GM12875 (cell line): Measurements from ENCODE around the gene TRIM31.

Source experiments
- H3K4me3 ChIP-seq: one replicate; pipeline ENCODE4 v1.5.1; 2011; ENCODE audit warnings: low read depth, low read length, control low read depth
- CTCF ChIP-seq: IDR thresholded peaks from 2 replicates; pipeline ENCODE4 v1.5.1; 2011; ENCODE audit warnings: low read depth, mild to moderate bottlenecking, control low read depth, inconsistent platforms, low read length, moderate library complexity, borderline replicate concordance; ENCODE audit not compliant: insufficient read depth

Gene TRIM31

DNA sequence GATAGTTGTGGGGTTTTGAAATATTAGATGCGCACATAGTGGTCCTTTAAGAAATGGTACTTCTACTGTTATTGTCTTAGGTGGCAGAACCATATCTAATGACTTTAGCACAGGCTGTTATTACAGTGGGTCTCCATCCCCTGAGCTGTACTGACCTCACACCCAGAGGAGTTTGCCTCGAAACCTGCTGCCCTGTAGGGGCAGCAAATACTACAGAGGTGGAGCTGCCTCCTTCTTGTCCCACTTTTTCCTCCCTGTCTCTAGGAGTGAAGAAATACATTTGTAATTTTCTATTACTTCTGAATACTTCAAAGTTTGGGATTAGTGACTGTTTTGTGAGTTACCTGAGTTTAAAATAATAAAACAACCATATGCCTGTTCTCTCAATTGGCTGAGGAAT is 8.2 kb downstream of the TRIM31 start:
- H3K4me3 ChIP-seq: no peak overlapping the region
- TF ChIP-seq CTCF: no peak

GRCh38 chr6:30103872-30104179 is 9.1 kb downstream of the TRIM31 start:
- TF ChIP-seq CTCF: no peak
- no peak overlapping the region for H3K4me3 ChIP-seq

DNA sequence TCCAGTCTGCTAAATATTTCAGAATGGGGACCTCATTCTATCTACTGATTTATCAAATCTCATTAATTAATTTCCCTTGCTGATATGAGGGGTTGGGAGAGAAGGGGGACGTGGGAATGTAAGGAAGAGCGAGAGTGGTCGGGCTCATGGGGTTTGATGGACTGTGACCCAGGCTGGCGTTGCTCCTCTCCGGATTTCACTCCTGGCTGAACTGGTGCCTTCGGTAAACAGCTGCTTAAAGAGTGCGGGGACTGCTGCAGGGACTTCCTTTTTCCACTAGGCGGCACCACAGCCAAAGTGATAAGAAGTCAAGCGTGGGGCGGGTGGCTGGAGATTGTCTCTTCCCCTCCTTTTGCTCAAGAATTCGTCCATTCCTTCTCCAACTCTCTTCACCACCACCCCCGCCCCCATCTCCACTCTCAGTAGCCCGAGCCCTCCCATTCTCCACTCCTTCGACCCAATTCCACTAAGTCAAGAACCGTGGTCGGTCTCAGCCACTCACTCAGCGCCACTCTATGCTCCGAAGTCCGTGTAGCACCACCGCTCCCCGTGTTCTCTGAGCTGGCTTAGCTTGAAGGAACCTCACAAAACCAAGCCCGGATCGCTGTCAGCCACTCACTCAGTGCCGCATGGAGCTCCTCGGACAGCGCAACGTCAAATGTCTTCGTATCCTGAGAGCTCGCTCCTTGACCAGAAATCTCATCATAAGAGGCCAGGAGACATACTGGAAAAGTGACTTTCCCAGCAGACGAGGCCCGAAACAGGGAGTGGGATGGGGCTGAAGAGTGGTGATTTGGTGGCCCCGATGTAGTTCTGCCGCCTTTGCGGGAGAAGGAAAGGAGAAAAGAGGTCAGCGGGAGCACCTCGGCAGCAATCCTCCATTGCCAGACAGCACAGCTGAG is 9.7 kb downstream of the TRIM31 start:
- H3K4me3 ChIP-seq: peak overlapping the region; percentile 12
- peak; percentile 90 for TF ChIP-seq CTCF

DNA sequence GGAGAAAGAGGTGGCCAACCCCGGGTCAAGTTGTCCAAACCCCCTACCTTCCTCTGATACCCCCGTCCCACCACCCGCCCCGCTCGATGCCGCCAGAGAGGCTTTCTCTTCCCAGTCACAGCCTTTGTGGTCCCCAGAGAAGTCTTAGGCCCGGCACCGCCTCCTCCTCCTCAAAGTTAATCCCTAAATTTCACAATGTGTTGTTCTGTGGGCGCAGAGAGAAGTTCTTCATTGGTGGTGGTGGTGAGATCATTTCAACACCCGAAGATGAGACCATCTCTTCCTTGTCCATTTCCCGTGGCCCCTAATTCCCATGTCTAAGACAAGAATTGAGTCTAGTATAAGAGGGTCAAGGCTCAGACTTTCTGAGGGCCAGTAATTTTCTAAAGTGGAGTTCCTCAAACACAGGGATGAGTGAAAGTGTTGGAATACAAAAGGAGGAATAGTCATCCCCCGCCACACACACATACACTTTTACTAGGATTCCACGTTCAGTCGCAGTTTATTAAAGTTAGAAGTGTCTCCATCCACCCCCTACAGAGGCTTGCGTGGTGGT is 10.4 kb downstream of the TRIM31 start:
- no peak overlapping the region for H3K4me3 ChIP-seq
- no peak for TF ChIP-seq CTCF

DNA sequence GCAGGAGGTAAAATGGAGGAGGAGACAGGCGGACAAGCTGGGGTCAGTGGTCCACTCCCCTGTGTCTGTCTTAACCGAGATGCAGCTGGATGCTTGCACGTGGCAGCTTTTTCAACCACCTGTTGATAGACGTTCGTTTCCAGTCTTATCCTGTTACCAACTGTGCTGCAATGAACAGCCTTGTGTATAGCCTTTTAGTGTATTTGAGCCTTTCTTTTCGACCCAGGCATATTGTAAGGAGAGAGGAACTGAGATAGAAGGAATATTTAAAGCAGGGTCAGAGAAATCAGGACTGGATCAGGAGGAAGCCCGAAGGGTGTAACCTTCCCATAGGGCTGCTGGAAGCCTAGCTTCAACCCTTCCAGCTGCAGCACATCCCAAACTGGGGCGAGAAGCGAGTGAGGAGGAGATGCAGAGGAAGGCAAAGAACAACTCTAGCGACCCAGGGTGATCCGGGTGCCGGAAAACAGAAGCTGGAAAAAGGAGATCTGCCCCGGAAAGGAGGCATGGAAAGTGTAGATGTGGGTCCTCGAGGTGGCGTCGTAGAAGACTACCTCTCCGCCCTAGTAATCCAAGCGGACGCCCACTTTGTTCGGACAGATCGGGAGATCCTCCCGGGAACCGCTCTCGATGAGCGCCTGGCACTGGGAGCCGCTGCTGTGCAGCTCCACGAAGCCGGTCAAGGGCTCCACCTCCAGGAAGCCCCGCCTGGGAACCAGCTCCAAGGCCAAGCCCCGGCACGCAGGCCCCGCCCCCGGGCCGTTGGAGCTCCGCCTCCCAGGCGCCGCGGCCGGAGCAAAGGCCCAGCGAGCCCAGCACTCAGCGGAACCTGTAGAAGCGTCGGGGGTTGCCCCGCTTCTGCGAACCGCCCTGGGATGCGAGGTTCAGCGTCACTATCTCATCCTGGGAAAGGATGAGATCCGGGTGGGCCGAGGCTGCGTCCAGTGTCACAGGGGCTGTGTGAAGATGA is 11.2 kb downstream of the TRIM31 start:
- no peak overlapping the region for H3K4me3 ChIP-seq

More for the DNA sequence above, 11.2 kb downstream of the TRIM31 start:
- TF ChIP-seq CTCF: no peak
